Measurements from ENCODE around the gene BCHE. TPM values are rescaled to one million over a fixed set of nuclear protein-coding genes. Genes with fewer than 3 reads are reported as not detected.

BCHE gene
- total and polyA plus RNA-seq, 2 of the 13 experiments (the other 11 are each of a cell fraction or from before 2014, with no cell fraction given): not detected

- Histone ChIP-seq H3K27ac (ENCODE audit: extremely low read length, insufficient read depth, low read length) (no peak overlapping the region), H3K9me3 (ENCODE audit: low read length) (no peaks in the 10 kb centered on the region), H3K9ac (ENCODE audit: insufficient read depth, low read depth, low read length) (no peak overlapping the region), H3K4me2 (ENCODE audit: low read depth, low read length) (no peak overlapping the region), H4K20me1 (ENCODE audit: insufficient read depth, low read length) (no peaks in the 10 kb centered on the region), H2AFZ (ENCODE audit: low read length) (no peak overlapping the region), H3K36me3 (replicated peaks in 1 of 2; ENCODE audit: control insufficient read depth in 1 of 2, insufficient read depth in 2 of 2, low read length in 2 of 2) (no peaks in the 10 kb centered on the region), H3K4me1 (ENCODE audit: insufficient read depth, low read length) (no peaks in the 10 kb centered on the region), H3K4me3 (replicated peaks in 1 of 3; ENCODE audit: insufficient read depth in 1 of 3, low read depth in 2 of 3, low read length in 3 of 3) (no peak overlapping the region), H3K79me2 (ENCODE audit: insufficient read depth, low read length) (no peaks in the 10 kb centered on the region), H3K27me3 (ENCODE audit: control insufficient read depth in 1 of 2, insufficient read depth in 2 of 2, low read length in 2 of 2) (no peaks in the 10 kb centered on the region)
- TF ChIP-seq ATM (IDR thresholded peaks at IDR 0.05; ENCODE audit: borderline replicate concordance) (no peak), E2F5 (CRISPR knock-in tag; conservative IDR thresholded peaks at IDR 0.05) (no peak), ZBTB25 (CRISPR knock-in tag; IDR thresholded peaks at IDR 0.05) (no peak), HNF1A (IDR thresholded peaks at IDR 0.05; ENCODE audit: low read depth) (no peak), HNF1A (CRISPR knock-in tag; IDR thresholded peaks at IDR 0.05; ENCODE audit: borderline replicate concordance) (no peak), MIER2 (CRISPR knock-in tag; IDR thresholded peaks at IDR 0.05) (no peak), ZFP62 (CRISPR knock-in tag; IDR thresholded peaks at IDR 0.05) (no peak), ZNF615 (CRISPR knock-in tag; IDR thresholded peaks at IDR 0.05; ENCODE audit: borderline replicate concordance) (no peak), MTF1 (CRISPR knock-in tag; IDR thresholded peaks at IDR 0.05) (no peak)
- WGBS (ENCODE audit: low lambda C conversion rate): 68% methylated on average over 3 of the region's 3 CpGs
- CTCF ChIA-PET (ENCODE audit: low intra/inter-chr PET ratio, low total read pairs): no interaction called here
- POLR2A ChIA-PET: no interaction called here
- intact Hi-C loops (cut with micrococcal nuclease; ENCODE audit: unreplicated experiment) (no loop called here), in situ Hi-C loops (cut with HindIII; ENCODE audit: extremely low pct_ligation_motif_present, low pct_unique_long_range_greater_than_20kb) (no loop called here)
- no TSS peak for BruUV-seq (replicated peaks)
- no peak for DNase-seq (ENCODE audit: low spot score)
- no peak for ATAC-seq
- FAIRE-seq: no peak
These were observed 20.0 kb downstream of the BCHE start for GRCh38 chr3:165817160-165817709.
